HepG2 (cell line): ENCODE results near the gene ZKSCAN3. TPM values are rescaled to one million over a fixed set of nuclear protein-coding genes. Genes with fewer than 3 reads are reported as not detected.
A peak's percentile ranks its signal among the peaks of the same experiment; 100 is the strongest.

Experiments
- ARID2 ChIP-seq: sonication (generic); formaldehyde crosslinking; IDR thresholded peaks from 2 replicates; pipeline ENCODE4 v1.8.1; 2022; ENCODE audit warnings: mild to moderate bottlenecking, missing genetic modification reagents, borderline replicate concordance
- ATF7 ChIP-seq, 2 experiments: fragments of 450-650 bp in 1 of 2; sonication (generic) in 1 of 2; formaldehyde crosslinking in 1 of 2; IDR thresholded peaks; 2 replicates each; pipeline versions ENCODE4 v1.4.0 to v1.6.1; 2016 to 2020; ENCODE audit warnings: antibody characterized with exemption in 1 of 2, mild to moderate bottlenecking in 1 of 2, missing genetic modification reagents in 1 of 2
- ESRRA ChIP-seq: sonication (generic); formaldehyde crosslinking; IDR thresholded peaks from 2 replicates; pipeline ENCODE4 v1.5.1; 2020; ENCODE audit warnings: mild to moderate bottlenecking, low read depth, missing genetic modification reagents
- GABPA ChIP-seq, 2 experiments: IDR thresholded peaks; 2 replicates each; pipeline ENCODE4 v1.6.1; 2011 to 2016; ENCODE audit warnings: low read depth in 2 of 2, low read length in 1 of 2, missing biosample characterization in 1 of 2, missing genetic modification characterization in 1 of 2
- MEIS2 ChIP-seq: sonication (generic); formaldehyde crosslinking; IDR thresholded peaks from 2 replicates; pipeline ENCODE4 v1.9.0; 2021; ENCODE audit warnings: mild to moderate bottlenecking, missing genetic modification reagents
- RBM39 ChIP-seq: fragments of 200-400 bp; formaldehyde crosslinking; IDR thresholded peaks from one replicate; pipeline ENCODE4 v1.6.1; 2018; ENCODE audit warnings: antibody characterized with exemption, mild to moderate bottlenecking, low read depth, low read length; ENCODE audit not compliant: poor library complexity, severe bottlenecking
- RNF2 ChIP-seq: fragments of 450-650 bp; conservative IDR thresholded peaks from 2 replicates; pipeline ENCODE4 v1.6.1; 2016; ENCODE audit warnings: low read depth
- SMAD9 ChIP-seq: sonication (generic); formaldehyde crosslinking; IDR thresholded peaks from 2 replicates; pipeline ENCODE4 v1.5.1; 2020; ENCODE audit warnings: mild to moderate bottlenecking, missing genetic modification reagents
- SPEN ChIP-seq: sonication (generic); formaldehyde crosslinking; IDR thresholded peaks from 2 replicates; pipeline ENCODE4 v1.5.1; 2020; ENCODE audit warnings: low read depth, mild to moderate bottlenecking, missing genetic modification reagents
- SUZ12 ChIP-seq: fragments of 150-350 bp; IDR thresholded peaks from 2 replicates; pipeline ENCODE4 v1.6.1; 2014; ENCODE audit warnings: low read depth, low read length
- ZIK1 ChIP-seq: sonication (generic); formaldehyde crosslinking; IDR thresholded peaks from 2 replicates; pipeline ENCODE4 v1.5.0; 2020; ENCODE audit warnings: mild to moderate bottlenecking, low read depth, missing genetic modification reagents, borderline replicate concordance
- ZNF34 ChIP-seq: sonication (generic); formaldehyde crosslinking; IDR thresholded peaks from 2 replicates; pipeline ENCODE4 v1.4.0; 2020; ENCODE audit warnings: mild to moderate bottlenecking, missing genetic modification reagents, borderline replicate concordance
- ZNF562 ChIP-seq: sonication (generic); formaldehyde crosslinking; IDR thresholded peaks from 2 replicates; pipeline ENCODE4 v1.8.0; 2022; ENCODE audit warnings: missing genetic modification reagents, borderline replicate concordance
- ZNF615 ChIP-seq: sonication (generic); formaldehyde crosslinking; IDR thresholded peaks from 2 replicates; pipeline ENCODE4 v1.5.0; 2020; ENCODE audit warnings: mild to moderate bottlenecking, missing genetic modification reagents, borderline replicate concordance
- ZNF7 ChIP-seq: IDR thresholded peaks from 2 replicates; pipeline ENCODE4 v1.6.1; 2016; ENCODE audit warnings: missing biosample characterization, missing genetic modification reagents
- polyA plus RNA-seq, 8 experiments: library from polyadenylated mRNA; depleted of rRNA in 3 of 8; stranded (reverse) in 7 of 8; unstranded in 1 of 8; fragments of >200 nt; fragmentation: Illumina TruSeq in 4 of 8; extraction: Trizol in 4 of 8; gene quantifications; 2 replicates each; pipeline versions ENCODE4 v1.2.1 to v1.2.3, GENCODE V29; 2011 to 2016; ENCODE audit warnings: low read depth in 4 of 8, missing spikeins in 1 of 8, mixed read lengths in 1 of 8; ENCODE audit not compliant: insufficient read depth in 1 of 8
- total RNA-seq, 5 experiments: library from RNA; depleted of rRNA; stranded (reverse); fragments of >200 nt; fragmentation: Illumina TruSeq; extraction: Trizol; gene quantifications; 2 replicates each; pipeline ENCODE4 v1.2.3, GENCODE V29; 2016; ENCODE audit warnings: low read depth in 1 of 5
- TF ChIP-seq, protein P1 (sequence below): sonication (generic); formaldehyde crosslinking; IDR thresholded peaks from 2 replicates; pipeline ENCODE4 v1.4.0; 2020; ENCODE audit warnings: missing genetic modification reagents
- TF ChIP-seq, protein P2 (sequence below): IDR thresholded peaks from 2 replicates; pipeline ENCODE4 v1.6.1; 2016; ENCODE audit warnings: low read depth, missing genetic modification reagents, missing compliant biosample characterization
- TF ChIP-seq, protein P3 (sequence below): sonication (generic); formaldehyde crosslinking; conservative IDR thresholded peaks from 2 replicates; pipeline ENCODE4 v1.4.0; 2020; ENCODE audit warnings: missing genetic modification reagents
- TF ChIP-seq, protein P4 (sequence below): sonication (generic); formaldehyde crosslinking; IDR thresholded peaks from 2 replicates; pipeline ENCODE4 v1.4.0; 2020; ENCODE audit warnings: missing genetic modification reagents

The ZKSCAN3 gene
- total and polyA plus RNA-seq, 2 of the 13 experiments (the other 11 are each of a cell fraction or from before 2014, with no cell fraction given): 3.3 to 7.4 TPM

DNA sequence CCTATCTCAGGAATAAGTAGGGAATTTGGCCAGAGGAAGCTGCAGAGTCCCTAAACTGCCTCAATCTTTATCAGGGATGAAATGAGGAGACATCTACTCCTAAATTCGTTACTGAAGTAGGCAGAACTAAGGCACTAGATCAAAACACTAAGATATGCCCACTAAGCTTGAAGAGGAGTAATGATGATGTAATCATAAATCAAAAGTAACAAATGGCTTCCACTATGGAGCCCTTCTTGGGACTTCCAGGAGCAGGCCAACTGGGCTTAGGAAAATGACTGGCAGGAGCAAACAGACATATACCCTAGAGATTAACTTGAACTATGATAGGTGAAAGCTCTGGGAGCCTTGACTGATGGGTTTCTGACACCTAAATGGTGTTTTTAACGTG lies 34.4 kb downstream of the ZKSCAN3 start (continued):
- TF ChIP-seq SPEN (CRISPR knock-in tag): no peak
- TF ChIP-seq ESRRA (CRISPR knock-in tag): no peak
- TF ChIP-seq GABPA (IDR thresholded peaks at IDR 0.05; ENCODE audit: low read depth, low read length): no peak
- TF ChIP-seq GABPA (CRISPR knock-in tag; IDR thresholded peaks at IDR 0.05; ENCODE audit: low read depth): no peak
- TF ChIP-seq ZNF34 (CRISPR knock-in tag): no peak
- TF ChIP-seq ZNF562 (CRISPR knock-in tag): 0 out of 2 replicates have a peak, but pooled peaks have one; percentile 23
- TF ChIP-seq RNF2: no peak
- TF ChIP-seq SUZ12: no peak
- no peak for TF ChIP-seq ZNF615 (CRISPR knock-in tag)
- TF ChIP-seq ZNF7: no peak
- TF ChIP-seq, protein P1, sequence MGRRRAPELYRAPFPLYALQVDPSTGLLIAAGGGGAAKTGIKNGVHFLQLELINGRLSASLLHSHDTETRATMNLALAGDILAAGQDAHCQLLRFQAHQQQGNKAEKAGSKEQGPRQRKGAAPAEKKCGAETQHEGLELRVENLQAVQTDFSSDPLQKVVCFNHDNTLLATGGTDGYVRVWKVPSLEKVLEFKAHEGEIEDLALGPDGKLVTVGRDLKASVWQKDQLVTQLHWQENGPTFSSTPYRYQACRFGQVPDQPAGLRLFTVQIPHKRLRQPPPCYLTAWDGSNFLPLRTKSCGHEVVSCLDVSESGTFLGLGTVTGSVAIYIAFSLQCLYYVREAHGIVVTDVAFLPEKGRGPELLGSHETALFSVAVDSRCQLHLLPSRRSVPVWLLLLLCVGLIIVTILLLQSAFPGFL (CRISPR knock-in tag): no peak
- TF ChIP-seq, protein P2, sequence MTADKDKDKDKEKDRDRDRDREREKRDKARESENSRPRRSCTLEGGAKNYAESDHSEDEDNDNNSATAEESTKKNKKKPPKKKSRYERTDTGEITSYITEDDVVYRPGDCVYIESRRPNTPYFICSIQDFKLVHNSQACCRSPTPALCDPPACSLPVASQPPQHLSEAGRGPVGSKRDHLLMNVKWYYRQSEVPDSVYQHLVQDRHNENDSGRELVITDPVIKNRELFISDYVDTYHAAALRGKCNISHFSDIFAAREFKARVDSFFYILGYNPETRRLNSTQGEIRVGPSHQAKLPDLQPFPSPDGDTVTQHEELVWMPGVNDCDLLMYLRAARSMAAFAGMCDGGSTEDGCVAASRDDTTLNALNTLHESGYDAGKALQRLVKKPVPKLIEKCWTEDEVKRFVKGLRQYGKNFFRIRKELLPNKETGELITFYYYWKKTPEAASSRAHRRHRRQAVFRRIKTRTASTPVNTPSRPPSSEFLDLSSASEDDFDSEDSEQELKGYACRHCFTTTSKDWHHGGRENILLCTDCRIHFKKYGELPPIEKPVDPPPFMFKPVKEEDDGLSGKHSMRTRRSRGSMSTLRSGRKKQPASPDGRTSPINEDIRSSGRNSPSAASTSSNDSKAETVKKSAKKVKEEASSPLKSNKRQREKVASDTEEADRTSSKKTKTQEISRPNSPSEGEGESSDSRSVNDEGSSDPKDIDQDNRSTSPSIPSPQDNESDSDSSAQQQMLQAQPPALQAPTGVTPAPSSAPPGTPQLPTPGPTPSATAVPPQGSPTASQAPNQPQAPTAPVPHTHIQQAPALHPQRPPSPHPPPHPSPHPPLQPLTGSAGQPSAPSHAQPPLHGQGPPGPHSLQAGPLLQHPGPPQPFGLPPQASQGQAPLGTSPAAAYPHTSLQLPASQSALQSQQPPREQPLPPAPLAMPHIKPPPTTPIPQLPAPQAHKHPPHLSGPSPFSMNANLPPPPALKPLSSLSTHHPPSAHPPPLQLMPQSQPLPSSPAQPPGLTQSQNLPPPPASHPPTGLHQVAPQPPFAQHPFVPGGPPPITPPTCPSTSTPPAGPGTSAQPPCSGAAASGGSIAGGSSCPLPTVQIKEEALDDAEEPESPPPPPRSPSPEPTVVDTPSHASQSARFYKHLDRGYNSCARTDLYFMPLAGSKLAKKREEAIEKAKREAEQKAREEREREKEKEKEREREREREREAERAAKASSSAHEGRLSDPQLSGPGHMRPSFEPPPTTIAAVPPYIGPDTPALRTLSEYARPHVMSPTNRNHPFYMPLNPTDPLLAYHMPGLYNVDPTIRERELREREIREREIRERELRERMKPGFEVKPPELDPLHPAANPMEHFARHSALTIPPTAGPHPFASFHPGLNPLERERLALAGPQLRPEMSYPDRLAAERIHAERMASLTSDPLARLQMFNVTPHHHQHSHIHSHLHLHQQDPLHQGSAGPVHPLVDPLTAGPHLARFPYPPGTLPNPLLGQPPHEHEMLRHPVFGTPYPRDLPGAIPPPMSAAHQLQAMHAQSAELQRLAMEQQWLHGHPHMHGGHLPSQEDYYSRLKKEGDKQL (CRISPR knock-in tag): no peak
- peak; percentile 89 for TF ChIP-seq ATF7 (IDR thresholded peaks at IDR 0.05)
- TF ChIP-seq ATF7 (CRISPR knock-in tag; IDR thresholded peaks at IDR 0.05): no peak
- TF ChIP-seq ZIK1 (CRISPR knock-in tag): no peak
- TF ChIP-seq SMAD9 (CRISPR knock-in tag): no peak
- TF ChIP-seq, protein P3, sequence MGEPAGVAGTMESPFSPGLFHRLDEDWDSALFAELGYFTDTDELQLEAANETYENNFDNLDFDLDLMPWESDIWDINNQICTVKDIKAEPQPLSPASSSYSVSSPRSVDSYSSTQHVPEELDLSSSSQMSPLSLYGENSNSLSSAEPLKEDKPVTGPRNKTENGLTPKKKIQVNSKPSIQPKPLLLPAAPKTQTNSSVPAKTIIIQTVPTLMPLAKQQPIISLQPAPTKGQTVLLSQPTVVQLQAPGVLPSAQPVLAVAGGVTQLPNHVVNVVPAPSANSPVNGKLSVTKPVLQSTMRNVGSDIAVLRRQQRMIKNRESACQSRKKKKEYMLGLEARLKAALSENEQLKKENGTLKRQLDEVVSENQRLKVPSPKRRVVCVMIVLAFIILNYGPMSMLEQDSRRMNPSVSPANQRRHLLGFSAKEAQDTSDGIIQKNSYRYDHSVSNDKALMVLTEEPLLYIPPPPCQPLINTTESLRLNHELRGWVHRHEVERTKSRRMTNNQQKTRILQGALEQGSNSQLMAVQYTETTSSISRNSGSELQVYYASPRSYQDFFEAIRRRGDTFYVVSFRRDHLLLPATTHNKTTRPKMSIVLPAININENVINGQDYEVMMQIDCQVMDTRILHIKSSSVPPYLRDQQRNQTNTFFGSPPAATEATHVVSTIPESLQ (CRISPR knock-in tag): no peak
- no peak for TF ChIP-seq RBM39
- no peak for TF ChIP-seq MEIS2 (CRISPR knock-in tag)
- no peak for TF ChIP-seq ARID2 (CRISPR knock-in tag)
- TF ChIP-seq, protein P4, sequence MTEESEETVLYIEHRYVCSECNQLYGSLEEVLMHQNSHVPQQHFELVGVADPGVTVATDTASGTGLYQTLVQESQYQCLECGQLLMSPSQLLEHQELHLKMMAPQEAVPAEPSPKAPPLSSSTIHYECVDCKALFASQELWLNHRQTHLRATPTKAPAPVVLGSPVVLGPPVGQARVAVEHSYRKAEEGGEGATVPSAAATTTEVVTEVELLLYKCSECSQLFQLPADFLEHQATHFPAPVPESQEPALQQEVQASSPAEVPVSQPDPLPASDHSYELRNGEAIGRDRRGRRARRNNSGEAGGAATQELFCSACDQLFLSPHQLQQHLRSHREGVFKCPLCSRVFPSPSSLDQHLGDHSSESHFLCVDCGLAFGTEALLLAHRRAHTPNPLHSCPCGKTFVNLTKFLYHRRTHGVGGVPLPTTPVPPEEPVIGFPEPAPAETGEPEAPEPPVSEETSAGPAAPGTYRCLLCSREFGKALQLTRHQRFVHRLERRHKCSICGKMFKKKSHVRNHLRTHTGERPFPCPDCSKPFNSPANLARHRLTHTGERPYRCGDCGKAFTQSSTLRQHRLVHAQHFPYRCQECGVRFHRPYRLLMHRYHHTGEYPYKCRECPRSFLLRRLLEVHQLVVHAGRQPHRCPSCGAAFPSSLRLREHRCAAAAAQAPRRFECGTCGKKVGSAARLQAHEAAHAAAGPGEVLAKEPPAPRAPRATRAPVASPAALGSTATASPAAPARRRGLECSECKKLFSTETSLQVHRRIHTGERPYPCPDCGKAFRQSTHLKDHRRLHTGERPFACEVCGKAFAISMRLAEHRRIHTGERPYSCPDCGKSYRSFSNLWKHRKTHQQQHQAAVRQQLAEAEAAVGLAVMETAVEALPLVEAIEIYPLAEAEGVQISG (CRISPR knock-in tag): no peak
